PC-9 (cell line): ENCODE data around the gene MED22.

Experiments
- CTCF ChIP-seq: fragments of 200-600 bp; sonication (generic); conservative IDR thresholded peaks from 2 replicates; pipeline ENCODE4 v1.6.1; 2017; ENCODE audit warnings: mixed run types, antibody characterized with exemption, mild to moderate bottlenecking, moderate library complexity
- EZH2 ChIP-seq: fragments of 200-600 bp; sonication (generic); IDR thresholded peaks from 2 replicates; pipeline ENCODE4 v1.8.0; 2017; ENCODE audit warnings: antibody characterized with exemption, low read depth

GRCh38 chr9:133366435-133366834 lies 18.5 kb upstream of the MED22 start:
- TF ChIP-seq CTCF (no peak), EZH2 (no peak)
